NCI-H2227 (cell line): ENCODE results near the gene CNOT3.

ENCODE experiments used
- DNase-seq: peaks from one replicate; lab custom pipeline; 2025; ENCODE audit not compliant: unreplicated experiment; lab: John Stamatoyannopoulos, UW

Gene CNOT3

GRCh38 chr19:54149021-54149812 lies 11.7 kb downstream of the CNOT3 start:
- no peak for DNase-seq

- DNase-seq = no peak
These were observed 13.9 kb downstream of the CNOT3 start for GRCh38 chr19:54151362-54152035.

GRCh38 chr19:54152267-54152666 lies 14.7 kb downstream of the CNOT3 start:
- no peak for DNase-seq

GRCh38 chr19:54152878-54153524 lies 15.4 kb downstream of the CNOT3 start:
- no peak for DNase-seq

- DNase-seq = no peak
These were observed 16.3 kb downstream of the CNOT3 start for GRCh38 chr19:54153731-54154326.

- DNase-seq = no peak
These were observed 17.2 kb downstream of the CNOT3 start for GRCh38 chr19:54154603-54155345.

GRCh38 chr19:54155694-54156093 lies 18.1 kb downstream of the CNOT3 start:
- no peak for DNase-seq

- no peak for DNase-seq
These were observed 18.9 kb downstream of the CNOT3 start for GRCh38 chr19:54156490-54156889.

GRCh38 chr19:54156953-54157352 lies 19.4 kb downstream of the CNOT3 start:
- DNase-seq = no peak

GRCh38 chr19:54158812-54159351 lies 21.3 kb downstream of the CNOT3 start:
- DNase-seq = no peak

- DNase-seq = peak; percentile 100
These were observed 22.0 kb downstream of the CNOT3 start, which contains the start of gene LENG1 for GRCh38 chr19:54159352-54160181. LENG1 (minus strand) TSS chr19:54159721; CDS start chr19:54159695, 26 bp downstream.

- peak; percentile 83 for DNase-seq
These were observed 22.7 kb downstream of the CNOT3 start for GRCh38 chr19:54160182-54160811.

- peak; percentile 70 for DNase-seq
These were observed 23.3 kb downstream of the CNOT3 start for GRCh38 chr19:54160854-54161253.

- peak; percentile 79 for DNase-seq
These were observed 24.8 kb downstream of the CNOT3 start for GRCh38 chr19:54162241-54162805.

- DNase-seq = no peak
These were observed 25.3 kb downstream of the CNOT3 start for GRCh38 chr19:54162884-54163283.

- no peak for DNase-seq
These were observed 27.0 kb downstream of the CNOT3 start for GRCh38 chr19:54164369-54165068.

GRCh38 chr19:54165222-54165621 lies 27.7 kb downstream of the CNOT3 start:
- DNase-seq = no peak
